ENCODE measurements around the gene THAP7.

The THAP7 gene

DNA sequence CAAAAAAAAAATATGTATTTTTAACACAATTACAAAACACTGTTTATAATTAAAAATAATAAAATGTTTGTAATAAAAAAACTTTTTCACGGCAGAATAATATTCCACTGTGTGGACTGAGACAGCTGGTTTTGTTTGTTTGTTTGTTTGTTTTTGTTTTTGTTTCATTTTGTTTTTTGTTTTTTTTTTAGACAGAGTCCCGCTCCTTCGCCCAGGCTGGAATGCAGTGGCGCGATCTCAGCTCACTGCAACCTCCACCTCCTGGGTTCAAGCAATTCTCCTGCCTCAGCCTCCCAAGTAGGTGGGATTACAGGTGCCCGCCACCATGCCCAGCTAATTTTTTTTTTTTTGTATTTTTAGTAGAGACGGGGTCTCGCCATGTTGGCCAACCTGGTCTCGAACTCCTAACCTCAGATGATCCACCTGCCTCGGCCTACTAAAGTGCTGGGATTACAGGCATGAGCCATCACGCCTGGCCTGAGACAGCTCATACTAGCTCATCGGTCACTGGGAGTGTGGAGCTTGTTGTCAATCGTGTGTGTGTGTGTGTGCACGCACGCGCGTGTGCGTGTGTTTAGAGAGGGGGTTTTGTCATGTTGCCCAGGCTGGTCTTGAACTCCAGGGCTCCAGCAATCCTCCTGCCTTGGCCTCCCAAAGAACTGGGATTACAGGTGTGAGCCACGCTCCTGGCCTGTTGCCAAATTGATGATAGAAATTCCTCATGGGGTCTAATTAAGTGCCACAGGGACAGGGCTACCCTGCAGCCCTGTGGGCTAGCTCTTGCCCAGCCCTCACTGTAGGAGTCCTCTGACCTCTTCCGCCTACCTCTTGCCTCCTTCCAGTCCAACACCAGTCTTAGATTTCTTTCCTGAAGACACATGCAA is 42.1 kb downstream of the THAP7 start:
- ATAC-seq (ENCODE audit: low read depth) (no peak), DNase-seq (ENCODE audit: low spot score) (no peak)
- no peak overlapping the region for H3K4me3 ChIP-seq (ENCODE audit: severe bottlenecking)
- H3K9me3 ChIP-seq (ENCODE audit: severe bottlenecking) = peaks cover 1% of the 10 kb centered on the region
- 0 out of 2 replicates have a peak, but pooled peaks cover under 1% of the 10 kb centered on the region for H3K36me3 ChIP-seq (ENCODE audit: low read depth)
- H3K27ac ChIP-seq (ENCODE audit: poor library complexity, severe bottlenecking) = no peak overlapping the region
- peaks cover 15% of the 10 kb centered on the region for H3K4me1 ChIP-seq (ENCODE audit: insufficient read depth, poor library complexity, severe bottlenecking)
- H3K27me3 ChIP-seq (ENCODE audit: insufficient read depth, poor library complexity, severe bottlenecking) = no peaks in the 10 kb centered on the region
- TF ChIP-seq, protein P1, sequence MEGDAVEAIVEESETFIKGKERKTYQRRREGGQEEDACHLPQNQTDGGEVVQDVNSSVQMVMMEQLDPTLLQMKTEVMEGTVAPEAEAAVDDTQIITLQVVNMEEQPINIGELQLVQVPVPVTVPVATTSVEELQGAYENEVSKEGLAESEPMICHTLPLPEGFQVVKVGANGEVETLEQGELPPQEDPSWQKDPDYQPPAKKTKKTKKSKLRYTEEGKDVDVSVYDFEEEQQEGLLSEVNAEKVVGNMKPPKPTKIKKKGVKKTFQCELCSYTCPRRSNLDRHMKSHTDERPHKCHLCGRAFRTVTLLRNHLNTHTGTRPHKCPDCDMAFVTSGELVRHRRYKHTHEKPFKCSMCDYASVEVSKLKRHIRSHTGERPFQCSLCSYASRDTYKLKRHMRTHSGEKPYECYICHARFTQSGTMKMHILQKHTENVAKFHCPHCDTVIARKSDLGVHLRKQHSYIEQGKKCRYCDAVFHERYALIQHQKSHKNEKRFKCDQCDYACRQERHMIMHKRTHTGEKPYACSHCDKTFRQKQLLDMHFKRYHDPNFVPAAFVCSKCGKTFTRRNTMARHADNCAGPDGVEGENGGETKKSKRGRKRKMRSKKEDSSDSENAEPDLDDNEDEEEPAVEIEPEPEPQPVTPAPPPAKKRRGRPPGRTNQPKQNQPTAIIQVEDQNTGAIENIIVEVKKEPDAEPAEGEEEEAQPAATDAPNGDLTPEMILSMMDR (IDR thresholded peaks at IDR 0.05; ENCODE audit: poor library complexity, severe bottlenecking) = no peak

DNA sequence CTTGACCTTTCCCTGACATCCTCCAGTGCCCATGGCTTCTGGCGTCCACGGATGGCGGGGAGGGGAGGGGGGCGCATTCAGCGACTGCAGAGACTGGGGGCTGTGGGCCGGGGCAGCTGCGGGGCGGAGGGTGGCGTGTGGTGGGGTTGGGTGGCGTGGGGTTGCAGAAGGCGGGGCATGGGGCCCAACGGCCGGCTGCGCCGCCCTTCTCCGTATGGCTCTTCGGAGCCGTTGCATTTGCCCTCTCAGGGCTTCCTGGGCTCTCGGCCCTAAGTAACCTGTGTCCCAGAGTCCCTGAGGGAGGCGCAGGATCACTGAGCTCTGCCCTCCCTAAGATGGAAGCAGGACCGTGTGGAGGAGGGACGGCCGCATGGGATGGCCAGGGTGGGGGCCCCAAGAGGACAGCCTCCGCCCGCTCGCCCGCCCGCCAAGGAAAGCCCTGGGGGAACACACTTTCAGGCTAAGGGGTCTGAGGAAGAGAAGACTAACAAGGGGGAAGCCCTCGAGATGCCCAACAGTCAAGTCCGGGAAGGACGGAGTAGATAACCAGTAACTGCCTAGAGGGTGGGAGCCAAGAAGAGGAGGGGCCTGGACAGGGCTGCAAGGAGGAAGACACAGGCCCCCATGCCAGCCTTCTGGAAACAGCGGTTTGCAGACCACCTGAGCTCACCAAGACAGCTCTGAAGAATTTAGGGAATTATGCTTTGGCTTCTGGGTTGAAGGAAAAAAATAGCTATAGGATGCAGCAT is 44.1 kb downstream of the THAP7 start:
- H3K27ac ChIP-seq (ENCODE audit: poor library complexity, severe bottlenecking) = peak overlapping the region; percentile 58
- peak; percentile 32 for ATAC-seq (ENCODE audit: low read depth)
- no peaks in the 10 kb centered on the region for H3K27me3 ChIP-seq (ENCODE audit: insufficient read depth, poor library complexity, severe bottlenecking)
- TF ChIP-seq, protein P1 (IDR thresholded peaks at IDR 0.05; ENCODE audit: poor library complexity, severe bottlenecking) = no peak
- DNase-seq (ENCODE audit: low spot score) = no peak
- H3K36me3 ChIP-seq (ENCODE audit: low read depth) = peaks cover 18% of the 10 kb centered on the region
- peaks cover 32% of the 10 kb centered on the region for H3K4me1 ChIP-seq (ENCODE audit: insufficient read depth, poor library complexity, severe bottlenecking)
- peak overlapping the region; percentile 76 for H3K4me3 ChIP-seq (ENCODE audit: severe bottlenecking)
- peaks cover 1% of the 10 kb centered on the region for H3K9me3 ChIP-seq (ENCODE audit: severe bottlenecking)

DNA sequence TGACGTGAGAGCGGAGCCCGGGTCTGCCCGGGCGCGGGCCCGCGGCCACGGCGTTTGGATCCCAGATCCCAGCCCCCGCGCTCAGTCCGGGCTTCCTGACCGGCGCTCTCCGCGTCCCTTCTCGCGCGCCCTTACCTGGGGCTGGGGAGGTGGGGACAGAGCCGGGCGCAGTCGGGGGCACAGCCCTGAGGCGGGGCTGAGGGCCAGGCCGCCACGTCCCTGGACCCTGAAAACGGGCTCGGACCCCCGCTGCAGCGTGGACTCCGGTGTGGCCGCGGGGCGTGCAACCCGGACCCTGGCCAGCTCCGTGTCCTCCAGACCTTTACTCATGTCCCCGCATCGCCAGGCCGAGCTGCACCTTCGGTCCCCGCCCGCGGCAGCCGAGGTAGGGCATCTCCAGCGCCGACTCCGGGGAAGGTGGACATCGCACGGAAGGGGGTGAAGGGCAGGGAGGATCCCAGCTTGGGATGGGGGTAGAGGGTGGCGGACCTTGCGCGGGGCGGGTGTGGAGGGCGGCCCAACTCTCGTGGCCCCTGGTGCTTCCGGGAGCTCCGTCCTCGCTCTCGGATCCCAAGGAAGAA is 44.7 kb downstream of the THAP7 start:
- TF ChIP-seq, protein P1 (IDR thresholded peaks at IDR 0.05; ENCODE audit: poor library complexity, severe bottlenecking) = no peak
- peaks cover 1% of the 10 kb centered on the region for H3K9me3 ChIP-seq (ENCODE audit: severe bottlenecking)
- peak overlapping the region; percentile 76 for H3K4me3 ChIP-seq (ENCODE audit: severe bottlenecking)
- ATAC-seq (ENCODE audit: low read depth) (peak; percentile 26), DNase-seq (ENCODE audit: low spot score) (no peak)
- peaks cover 25% of the 10 kb centered on the region for H3K36me3 ChIP-seq (ENCODE audit: low read depth)
- H3K4me1 ChIP-seq (ENCODE audit: insufficient read depth, poor library complexity, severe bottlenecking) = peaks cover 35% of the 10 kb centered on the region
- H3K27me3 ChIP-seq (ENCODE audit: insufficient read depth, poor library complexity, severe bottlenecking) = no peaks in the 10 kb centered on the region
- peak overlapping the region; percentile 58 for H3K27ac ChIP-seq (ENCODE audit: poor library complexity, severe bottlenecking)

DNA sequence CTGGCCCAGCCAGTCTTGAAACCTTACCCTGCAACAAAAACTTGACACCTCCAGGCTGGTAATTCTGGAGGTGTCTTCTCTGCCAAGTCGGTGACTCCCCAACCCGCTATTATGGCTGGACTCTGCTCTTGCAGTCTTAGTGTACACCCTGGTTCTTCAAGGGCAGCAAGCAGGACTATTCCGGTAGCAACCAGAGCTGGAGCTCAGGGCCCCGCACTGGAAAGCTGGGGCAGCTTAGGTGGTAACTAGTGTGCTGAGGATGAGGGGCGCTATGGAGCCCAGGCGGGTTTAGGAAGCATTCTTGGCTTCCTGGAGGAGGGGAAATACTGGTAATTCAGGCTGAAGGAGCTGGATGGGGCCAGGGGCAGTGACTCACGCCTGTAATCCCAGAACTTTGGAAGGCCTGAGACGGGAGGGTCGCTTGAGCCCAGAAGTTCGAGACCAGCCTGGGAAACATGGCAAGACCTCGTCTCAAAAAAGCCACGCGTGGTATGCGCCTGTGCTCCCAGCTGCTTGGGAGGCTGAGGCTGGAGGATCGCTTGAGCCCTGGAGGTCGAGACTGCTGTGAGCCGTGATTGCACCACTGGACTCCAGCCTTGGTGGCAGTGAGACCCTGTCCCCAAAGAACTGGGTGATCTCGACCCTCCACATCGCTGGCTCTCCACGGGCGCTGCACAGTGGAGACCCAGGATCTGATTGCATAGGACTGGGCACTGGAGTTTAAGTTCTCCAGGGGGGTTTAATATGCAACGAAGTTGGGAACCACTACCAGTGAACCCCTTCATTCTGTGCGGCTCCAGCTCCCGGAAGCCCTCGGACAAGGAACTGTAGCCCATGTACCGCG is 45.4 kb downstream of the THAP7 start:
- Histone ChIP-seq H3K27me3 (ENCODE audit: insufficient read depth, poor library complexity, severe bottlenecking) (no peaks in the 10 kb centered on the region), H3K4me1 (ENCODE audit: insufficient read depth, poor library complexity, severe bottlenecking) (peaks cover 32% of the 10 kb centered on the region), H3K4me3 (ENCODE audit: severe bottlenecking) (peak overlapping the region; percentile 76), H3K36me3 (ENCODE audit: low read depth) (peaks cover 32% of the 10 kb centered on the region), H3K9me3 (ENCODE audit: severe bottlenecking) (peaks cover 1% of the 10 kb centered on the region), H3K27ac (ENCODE audit: poor library complexity, severe bottlenecking) (peak overlapping the region; percentile 58)
- no peak for DNase-seq (ENCODE audit: low spot score)
- ATAC-seq (ENCODE audit: low read depth) = peak; percentile 42
- TF ChIP-seq, protein P1 (IDR thresholded peaks at IDR 0.05; ENCODE audit: poor library complexity, severe bottlenecking) = peak; percentile 45

All from RWPE2 (cell line).